WERI-Rb-1 (cell line): Measurements from ENCODE around the gene GALNT17.

ENCODE experiments used
- DNase-seq: peaks from one replicate; pipeline ENCODE4 v3.0.0-alpha.2; 2020
- H3K27ac ChIP-seq: fragments of 250-450 bp; sonication (Bioruptor Pico); 2 replicates; pipeline ENCODE4 v1.5.1; 2020; ENCODE audit warnings: mild to moderate bottlenecking, moderate library complexity
- H3K27me3 ChIP-seq: fragments of 250-450 bp; sonication (Bioruptor Pico); 2 replicates; pipeline ENCODE4 v1.5.1; 2021; ENCODE audit warnings: mild to moderate bottlenecking, low read depth, moderate library complexity; ENCODE audit not compliant: insufficient read depth, severe bottlenecking
- H3K36me3 ChIP-seq: fragments of 250-450 bp; sonication (Bioruptor Pico); 2 replicates; pipeline ENCODE4 v1.5.1; 2020; ENCODE audit warnings: mild to moderate bottlenecking, moderate library complexity
- H3K4me3 ChIP-seq: 2 replicates; pipeline ENCODE4 v1.5.1; 2011; ENCODE audit warnings: low read depth, mild to moderate bottlenecking, control low read depth, low read length
- H3K9me3 ChIP-seq: fragments of 250-450 bp; sonication (Bioruptor Pico); 2 replicates; pipeline ENCODE4 v1.5.1; 2021; ENCODE audit warnings: mild to moderate bottlenecking, moderate library complexity; ENCODE audit not compliant: severe bottlenecking
- CTCF ChIP-seq: IDR thresholded peaks from 2 replicates; pipeline ENCODE4 v1.5.1; 2011; ENCODE audit warnings: low read depth, mild to moderate bottlenecking, control low read depth, inconsistent platforms, low read length

GALNT17 gene

GRCh38 chr7:71377062-71377461 is 245.1 kb downstream of the GALNT17 start:
- peaks cover 6% of the 10 kb centered on the region for H3K9me3 ChIP-seq
- no peak overlapping the region for H3K4me3 ChIP-seq
- DNase-seq = no peak
- H3K27me3 ChIP-seq = peaks cover 5% of the 10 kb centered on the region
- H3K36me3 ChIP-seq = no peaks in the 10 kb centered on the region
- TF ChIP-seq CTCF = no peak
- H3K27ac ChIP-seq = no peak overlapping the region

- Histone ChIP-seq H3K27me3 (peaks cover 5% of the 10 kb centered on the region), H3K9me3 (peaks cover 6% of the 10 kb centered on the region), H3K4me3 (no peak overlapping the region), H3K36me3 (no peaks in the 10 kb centered on the region), H3K27ac (no peak overlapping the region)
- no peak for TF ChIP-seq CTCF
- no peak for DNase-seq
Observed at GRCh38 chr7:71377469-71377868, 245.5 kb downstream of the GALNT17 start.

GRCh38 chr7:71384094-71384493 is 252.2 kb downstream of the GALNT17 start:
- Histone ChIP-seq H3K27ac (no peak overlapping the region), H3K36me3 (no peaks in the 10 kb centered on the region), H3K27me3 (peaks cover 2% of the 10 kb centered on the region), H3K4me3 (no peak overlapping the region), H3K9me3 (no peaks in the 10 kb centered on the region)
- DNase-seq = no peak
- no peak for TF ChIP-seq CTCF

GRCh38 chr7:71385330-71385729 is 253.4 kb downstream of the GALNT17 start:
- Histone ChIP-seq H3K36me3 (no peaks in the 10 kb centered on the region), H3K4me3 (no peak overlapping the region), H3K27ac (no peak overlapping the region), H3K27me3 (no peaks in the 10 kb centered on the region), H3K9me3 (no peaks in the 10 kb centered on the region)
- TF ChIP-seq CTCF = no peak
- DNase-seq = no peak

GRCh38 chr7:71386152-71386785 is 254.3 kb downstream of the GALNT17 start:
- H3K36me3 ChIP-seq = no peaks in the 10 kb centered on the region
- H3K9me3 ChIP-seq = no peaks in the 10 kb centered on the region
- no peak for TF ChIP-seq CTCF
- H3K27ac ChIP-seq = no peak overlapping the region
- no peak overlapping the region for H3K4me3 ChIP-seq
- no peak for DNase-seq
- no peaks in the 10 kb centered on the region for H3K27me3 ChIP-seq

GRCh38 chr7:71388181-71388580 is 256.2 kb downstream of the GALNT17 start:
- DNase-seq = no peak
- Histone ChIP-seq H3K36me3 (no peaks in the 10 kb centered on the region), H3K27me3 (no peaks in the 10 kb centered on the region), H3K9me3 (no peaks in the 10 kb centered on the region), H3K4me3 (no peak overlapping the region), H3K27ac (no peak overlapping the region)
- no peak for TF ChIP-seq CTCF
